Retinal pigment epithelial cell (primary cell): ENCODE measurements around the gene PTTG1IP2.
"Not testable (repeated sequence)": the region's sequence is repeated elsewhere in the genome, so short reads cannot be mapped to it uniquely, and the experiment has no call there.

Source experiments
- DNase-seq: peaks from one replicate; pipeline ENCODE4 v3.0.0-alpha.2; 2010; ENCODE audit warnings: low read depth
- H3K4me3 ChIP-seq: 2 replicates; pipeline ENCODE4 v1.5.1; 2011; ENCODE audit warnings: mild to moderate bottlenecking, low read length, control low read depth, moderate library complexity
- TF ChIP-seq, protein P1 (sequence below): conservative IDR thresholded peaks from 2 replicates; pipeline ENCODE4 v1.5.1; 2011; ENCODE audit warnings: low read depth, low read length, control low read depth, inconsistent platforms

The PTTG1IP2 gene

DNA sequence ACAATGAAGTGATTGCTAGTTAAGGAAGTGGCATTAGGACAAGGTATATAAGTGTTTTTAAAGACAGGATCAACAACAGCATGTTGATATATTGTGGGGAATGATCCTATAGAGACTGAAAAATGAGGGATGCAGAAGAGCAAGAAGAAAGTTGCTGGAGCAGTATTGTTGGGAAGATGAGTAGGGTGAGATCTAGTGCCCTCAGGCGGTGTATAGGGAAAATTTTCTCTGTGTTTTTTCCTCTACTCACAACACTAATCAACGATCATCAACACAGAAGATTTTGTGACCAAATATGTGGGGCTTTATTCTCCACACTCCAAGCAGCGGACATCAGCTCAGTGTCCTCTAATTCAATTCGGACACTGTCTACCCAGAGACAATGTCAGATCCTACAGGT lies 9.6 kb upstream of the PTTG1IP2 start:
- DNase-seq: no peak
- TF ChIP-seq, protein P1, sequence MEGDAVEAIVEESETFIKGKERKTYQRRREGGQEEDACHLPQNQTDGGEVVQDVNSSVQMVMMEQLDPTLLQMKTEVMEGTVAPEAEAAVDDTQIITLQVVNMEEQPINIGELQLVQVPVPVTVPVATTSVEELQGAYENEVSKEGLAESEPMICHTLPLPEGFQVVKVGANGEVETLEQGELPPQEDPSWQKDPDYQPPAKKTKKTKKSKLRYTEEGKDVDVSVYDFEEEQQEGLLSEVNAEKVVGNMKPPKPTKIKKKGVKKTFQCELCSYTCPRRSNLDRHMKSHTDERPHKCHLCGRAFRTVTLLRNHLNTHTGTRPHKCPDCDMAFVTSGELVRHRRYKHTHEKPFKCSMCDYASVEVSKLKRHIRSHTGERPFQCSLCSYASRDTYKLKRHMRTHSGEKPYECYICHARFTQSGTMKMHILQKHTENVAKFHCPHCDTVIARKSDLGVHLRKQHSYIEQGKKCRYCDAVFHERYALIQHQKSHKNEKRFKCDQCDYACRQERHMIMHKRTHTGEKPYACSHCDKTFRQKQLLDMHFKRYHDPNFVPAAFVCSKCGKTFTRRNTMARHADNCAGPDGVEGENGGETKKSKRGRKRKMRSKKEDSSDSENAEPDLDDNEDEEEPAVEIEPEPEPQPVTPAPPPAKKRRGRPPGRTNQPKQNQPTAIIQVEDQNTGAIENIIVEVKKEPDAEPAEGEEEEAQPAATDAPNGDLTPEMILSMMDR: peak; percentile 13
- H3K4me3 ChIP-seq: no peak overlapping the region

DNA sequence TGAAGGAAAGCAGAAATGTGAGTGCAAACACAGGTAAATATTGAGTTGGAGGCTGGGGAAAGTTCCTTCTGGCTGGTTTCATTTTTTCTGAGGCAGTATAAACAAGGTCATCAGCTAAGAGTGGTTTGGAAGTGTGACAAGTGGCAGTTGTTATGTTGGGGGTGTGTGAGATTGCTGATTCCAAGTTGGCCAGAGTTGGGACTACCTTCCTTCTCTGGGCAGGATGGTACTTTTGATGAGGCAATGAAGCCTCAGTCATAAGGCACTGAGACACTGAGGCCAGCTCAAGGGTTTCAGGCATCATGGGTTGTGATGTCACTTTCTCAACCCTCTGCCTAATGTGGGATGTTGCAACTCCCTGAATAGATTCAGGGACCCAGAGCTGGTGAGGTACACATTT lies 8.2 kb upstream of the PTTG1IP2 start:
- TF ChIP-seq, protein P1: no peak
- no peak for DNase-seq
- no peak overlapping the region for H3K4me3 ChIP-seq

DNA sequence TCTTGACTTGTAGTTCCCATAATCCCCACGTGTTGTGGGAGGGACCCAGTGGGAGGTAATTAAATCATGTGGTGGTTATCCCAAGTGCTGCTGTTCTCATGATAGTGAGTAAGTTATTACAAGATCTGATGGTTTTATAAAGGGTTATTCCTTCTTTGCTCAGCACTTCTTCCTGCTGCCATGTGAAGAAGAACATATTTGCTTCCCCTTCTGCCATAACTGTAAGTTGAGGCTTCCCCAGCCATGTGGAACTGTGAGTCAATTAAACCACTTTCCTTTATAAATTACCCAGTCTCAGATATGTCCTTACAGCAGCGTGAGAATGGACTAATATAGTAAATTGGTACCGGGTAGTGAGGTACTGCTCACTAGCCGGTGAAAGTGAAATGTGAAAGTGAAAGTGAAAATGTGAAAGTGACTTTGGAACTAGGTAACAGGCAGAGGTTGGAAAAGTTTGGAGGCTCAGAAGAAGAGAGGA lies 6.2 kb upstream of the PTTG1IP2 start:
- DNase-seq, H3K4me3 ChIP-seq: not testable (repeated sequence)

DNA sequence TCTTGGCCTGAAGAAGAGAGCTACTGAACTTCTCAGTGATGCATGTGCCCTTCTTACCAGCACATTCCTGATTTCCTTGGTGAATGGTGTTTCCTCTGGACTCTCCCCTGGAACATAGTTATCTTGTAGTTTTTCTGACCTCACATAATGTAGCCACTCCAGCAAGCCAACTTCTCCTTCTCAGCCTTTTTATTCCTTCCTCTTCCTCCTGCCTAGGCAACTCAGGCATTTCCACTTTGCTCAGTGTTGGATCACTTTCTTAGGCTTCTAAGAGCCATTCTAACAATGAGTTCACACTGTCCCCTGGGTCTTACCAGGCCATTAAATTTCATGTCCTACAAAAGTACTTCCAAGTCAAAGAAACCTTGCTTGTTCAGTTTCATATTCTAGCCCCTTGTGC lies 3.6 kb upstream of the PTTG1IP2 start:
- TF ChIP-seq, protein P1: no peak
- H3K4me3 ChIP-seq: no peak overlapping the region
- no peak for DNase-seq

DNA sequence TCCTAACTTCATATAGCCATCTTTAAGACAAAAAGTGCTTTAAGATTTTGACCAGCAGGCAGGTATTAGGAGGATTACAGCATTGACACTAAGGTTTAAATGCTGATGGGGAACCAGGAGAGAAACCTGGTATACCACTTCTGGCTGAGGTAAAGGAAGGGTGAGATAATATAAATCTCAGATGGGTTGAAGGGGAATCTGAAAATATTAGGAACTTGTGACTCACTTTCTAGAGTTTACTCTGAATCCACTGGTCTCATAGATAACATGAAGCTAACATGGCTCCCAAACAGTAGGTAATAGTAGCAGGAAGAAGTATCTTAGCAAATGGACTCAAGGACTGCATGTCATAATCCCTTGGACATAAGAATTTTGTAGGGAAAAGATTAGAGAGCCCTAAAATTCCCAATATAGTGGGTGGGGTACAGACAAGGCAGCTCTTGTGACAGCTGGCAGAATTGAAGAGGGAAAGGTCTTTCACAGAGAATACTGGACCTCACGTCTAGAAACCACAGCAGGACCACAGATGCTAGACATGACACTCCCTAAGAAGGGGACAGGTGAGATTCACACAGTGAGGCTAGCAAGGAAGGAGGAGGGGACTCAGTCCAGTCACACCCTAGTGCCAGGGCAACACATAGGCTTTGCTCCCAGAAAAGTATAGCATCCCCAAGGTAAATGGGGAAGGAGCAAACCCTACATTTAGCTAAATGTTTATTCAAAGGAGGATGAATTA lies 3.5 kb downstream of the PTTG1IP2 start:
- H3K4me3 ChIP-seq: no peak overlapping the region
- TF ChIP-seq, protein P1: no peak
- no peak for DNase-seq

DNA sequence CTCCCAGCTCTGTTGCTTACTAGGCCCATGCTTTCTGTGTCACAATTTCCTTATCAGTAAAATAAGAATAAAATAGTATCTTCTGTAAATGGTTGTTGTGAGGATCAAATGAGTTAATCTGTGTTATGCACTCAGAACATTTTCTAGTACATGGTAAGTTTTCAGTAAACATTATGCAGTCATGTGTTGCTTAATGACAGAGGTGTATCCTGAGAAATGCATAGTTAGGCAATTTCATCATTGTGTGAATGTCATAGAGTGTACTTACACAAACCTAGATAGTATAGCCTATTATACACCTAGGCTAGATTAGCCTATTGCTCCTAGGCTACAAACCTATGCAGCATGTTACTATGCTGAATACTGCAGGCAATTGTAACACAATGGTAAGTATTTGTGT lies 4.4 kb downstream of the PTTG1IP2 start:
- no peak for DNase-seq
- TF ChIP-seq, protein P1: no peak
- H3K4me3 ChIP-seq: no peak overlapping the region

DNA sequence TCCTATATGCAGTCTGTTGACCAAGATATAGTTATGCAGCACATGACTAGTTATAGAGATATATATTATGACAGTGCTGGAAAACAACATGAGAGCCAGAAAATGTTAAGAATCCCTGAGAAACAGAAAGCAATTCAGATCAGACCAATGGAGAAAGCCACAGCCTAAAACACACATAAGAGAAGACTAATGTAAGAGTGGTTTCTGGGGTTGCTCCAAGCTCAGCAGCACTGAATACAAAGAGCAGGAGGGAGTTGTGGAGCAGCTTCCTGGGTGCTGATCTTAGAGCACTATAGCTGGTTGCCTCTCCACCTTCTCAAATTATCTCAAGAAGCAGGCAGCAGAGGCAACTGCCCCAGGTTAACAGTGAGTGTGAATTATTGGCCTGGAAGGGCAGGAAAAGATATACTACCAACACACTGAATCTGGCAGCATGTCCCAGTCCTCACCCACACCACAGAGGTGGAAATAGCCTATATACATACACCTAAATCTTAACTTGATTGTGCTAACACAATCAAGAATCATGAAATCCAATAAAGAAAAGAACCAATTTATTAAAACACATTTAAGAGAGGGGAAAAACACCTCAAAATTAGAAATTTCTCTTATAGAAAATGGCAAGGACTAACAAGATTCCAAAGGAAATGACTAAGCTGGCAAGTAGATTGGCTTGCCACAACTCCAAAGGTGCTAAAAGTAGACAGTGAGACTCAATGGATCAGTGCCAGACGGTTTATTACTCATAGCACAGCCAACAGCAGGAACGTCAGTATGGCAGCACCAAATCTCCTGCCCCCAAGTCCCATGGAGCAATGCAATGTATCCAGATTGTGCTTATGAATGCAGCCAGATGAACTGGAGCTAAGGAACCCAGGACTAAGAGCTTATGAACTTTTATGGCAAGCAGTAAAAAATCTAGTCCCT lies 5.1 kb downstream of the PTTG1IP2 start:
- TF ChIP-seq, protein P1: no peak
- H3K4me3 ChIP-seq: no peak overlapping the region
- peak; percentile 79 for DNase-seq
